Prostate gland (tissue), 2 donors: ENCODE measurements around the gene ALDH4A1. TPM values are rescaled to one million over a fixed set of nuclear protein-coding genes. Genes with fewer than 3 reads are reported as not detected.

Source experiments
- DNase-seq: peaks from one replicate; pipeline ENCODE4 v3.0.0-alpha.2; 2019; ENCODE audit warnings: low spot score
- H3K27ac ChIP-seq, 2 donors: fragments of 200-600 bp; sonication (generic); 2 replicates each; pipeline ENCODE4 v1.5.1; 2017 to 2019
- H3K27me3 ChIP-seq: fragments of 200-600 bp; sonication (generic); replicated peaks from 2 replicates; pipeline ENCODE4 v1.5.1; 2019; ENCODE audit not compliant: insufficient read depth
- H3K36me3 ChIP-seq, 2 donors: fragments of 200-600 bp; sonication (generic); 1 replicate in 1 of 2; 2 replicates in 1 of 2; pipeline versions ENCODE4 v1.5.1 to v1.8.1; 2017 to 2019
- H3K4me1 ChIP-seq: fragments of 200-600 bp; sonication (generic); replicated peaks from 2 replicates; pipeline ENCODE4 v1.5.1; 2019
- H3K4me3 ChIP-seq, 2 donors: fragments of 200-600 bp; sonication (generic); 2 replicates each; pipeline ENCODE4 v1.5.1; 2017 to 2019
- H3K9me3 ChIP-seq: fragments of 200-600 bp; sonication (generic); 2 replicates; pipeline ENCODE4 v1.5.1; 2017
- POLR2A ChIP-seq: fragments of 450-650 bp; IDR thresholded peaks from one replicate; pipeline ENCODE4 v1.6.1; 2016; ENCODE audit warnings: antibody characterized with exemption, mild to moderate bottlenecking
- POLR2AphosphoS5 ChIP-seq: sonication (generic); formaldehyde crosslinking; IDR thresholded peaks from one replicate; pipeline ENCODE4 v1.6.1; 2017; ENCODE audit warnings: antibody characterized with exemption
- WGBS: methylation state at CpG from one replicate; pipeline ENCODE4 v1.1.5; 2018; 5-methylcytosine and 5-hydroxymethylcytosine counted together
- intact Hi-C: fragments of 100-400 bp; cut with DNase I; formaldehyde crosslinking; loops from one replicate; pipeline ENCODE4 v1.14.2; 2022
- total RNA-seq, 2 donors: library from RNA; depleted of rRNA; stranded (reverse); fragments of >200 nt; gene quantifications; one replicate each; pipeline ENCODE4 v1.1.0, GENCODE V29; 2016
- TF ChIP-seq, protein P1 (sequence below), 4 experiments: fragments of 200-600 bp in 2 of 4; fragments of 450-650 bp in 2 of 4; sonication (generic) in 2 of 4; IDR thresholded peaks; 1 replicate in 3 of 4; 2 replicates in 1 of 4; pipeline ENCODE4 v1.5.1; 2016 to 2019; ENCODE audit warnings: antibody characterized with exemption in 4 of 4, mild to moderate bottlenecking in 2 of 4, moderate library complexity in 2 of 4

The ALDH4A1 gene
- total RNA-seq, 2 donors from 2014 or later, result 15.7 to 58.4 TPM

GRCh38 chr1:18876210-18876609 is 26.1 kb downstream of the ALDH4A1 start:
- no peak overlapping the region for H3K4me3 ChIP-seq
- no peaks in the 10 kb centered on the region for H3K9me3 ChIP-seq
- TF ChIP-seq, protein P1, sequence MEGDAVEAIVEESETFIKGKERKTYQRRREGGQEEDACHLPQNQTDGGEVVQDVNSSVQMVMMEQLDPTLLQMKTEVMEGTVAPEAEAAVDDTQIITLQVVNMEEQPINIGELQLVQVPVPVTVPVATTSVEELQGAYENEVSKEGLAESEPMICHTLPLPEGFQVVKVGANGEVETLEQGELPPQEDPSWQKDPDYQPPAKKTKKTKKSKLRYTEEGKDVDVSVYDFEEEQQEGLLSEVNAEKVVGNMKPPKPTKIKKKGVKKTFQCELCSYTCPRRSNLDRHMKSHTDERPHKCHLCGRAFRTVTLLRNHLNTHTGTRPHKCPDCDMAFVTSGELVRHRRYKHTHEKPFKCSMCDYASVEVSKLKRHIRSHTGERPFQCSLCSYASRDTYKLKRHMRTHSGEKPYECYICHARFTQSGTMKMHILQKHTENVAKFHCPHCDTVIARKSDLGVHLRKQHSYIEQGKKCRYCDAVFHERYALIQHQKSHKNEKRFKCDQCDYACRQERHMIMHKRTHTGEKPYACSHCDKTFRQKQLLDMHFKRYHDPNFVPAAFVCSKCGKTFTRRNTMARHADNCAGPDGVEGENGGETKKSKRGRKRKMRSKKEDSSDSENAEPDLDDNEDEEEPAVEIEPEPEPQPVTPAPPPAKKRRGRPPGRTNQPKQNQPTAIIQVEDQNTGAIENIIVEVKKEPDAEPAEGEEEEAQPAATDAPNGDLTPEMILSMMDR (IDR thresholded peaks at IDR 0.05), result no peak
- TF ChIP-seq POLR2A (no peak), POLR2AphosphoS5 (no peak)
- intact Hi-C loops, result no loop called here
- H3K36me3 ChIP-seq, result no peaks in the 10 kb centered on the region
- no peaks in the 10 kb centered on the region for H3K4me1 ChIP-seq
- H3K27ac ChIP-seq, result no peak overlapping the region
- H3K27me3 ChIP-seq, result no peaks in the 10 kb centered on the region
- WGBS, result 85% methylated on average over 10 of the region's 10 CpGs
- no peak for DNase-seq

- no peaks in the 10 kb centered on the region for H3K9me3 ChIP-seq
- TF ChIP-seq POLR2AphosphoS5, result no peak
- TF ChIP-seq POLR2A, result no peak
- TF ChIP-seq, protein P1 (IDR thresholded peaks at IDR 0.05), result no peak
- H3K4me1 ChIP-seq, result no peaks in the 10 kb centered on the region
- 97% methylated on average over 3 of the region's 3 CpGs for WGBS
- intact Hi-C loops, result loop anchor here (2.0 kb wide), 1 partner anchor 277 kb away; no protein-coding TSS in a partner anchor
- H3K4me3 ChIP-seq, result no peak overlapping the region
- no peaks in the 10 kb centered on the region for H3K27me3 ChIP-seq
- no peak for DNase-seq
- no peaks in the 10 kb centered on the region for H3K36me3 ChIP-seq
- H3K27ac ChIP-seq, result no peak overlapping the region
These were observed 26.6 kb downstream of the ALDH4A1 start for GRCh38 chr1:18875796-18876128.

- WGBS, result 49% methylated on average over 19 of the region's 20 CpGs
- H3K4me3 ChIP-seq, result no peak overlapping the region
- intact Hi-C loops, result loop anchor here (2.0 kb wide), 1 partner anchor 276 kb away; no protein-coding TSS in a partner anchor
These were observed 27.1 kb downstream of the ALDH4A1 start for GRCh38 chr1:18875107-18875795.

GRCh38 chr1:18874600-18874999 is 27.8 kb downstream of the ALDH4A1 start:
- intact Hi-C loops, result loop anchor here (2.0 kb wide), 1 partner anchor 276 kb away; no protein-coding TSS in a partner anchor

More at GRCh38 chr1:18875107-18875795, 27.1 kb downstream of the ALDH4A1 start:
- peak; percentile 75 for DNase-seq
- no peak overlapping the region for H3K27ac ChIP-seq
- no peaks in the 10 kb centered on the region for H3K4me1 ChIP-seq
- H3K9me3 ChIP-seq, result no peaks in the 10 kb centered on the region
- H3K36me3 ChIP-seq, result no peaks in the 10 kb centered on the region
- TF ChIP-seq POLR2A (no peak), POLR2AphosphoS5 (no peak)
- TF ChIP-seq, protein P1 (IDR thresholded peaks at IDR 0.05), result peak; percentile 55 to 81 (median 76)
- H3K27me3 ChIP-seq, result no peaks in the 10 kb centered on the region

More at GRCh38 chr1:18874600-18874999, 27.8 kb downstream of the ALDH4A1 start:
- H3K27me3 ChIP-seq, result no peaks in the 10 kb centered on the region
- H3K9me3 ChIP-seq, result no peaks in the 10 kb centered on the region
- H3K4me3 ChIP-seq, result no peak overlapping the region
- no peak overlapping the region for H3K27ac ChIP-seq
- no peaks in the 10 kb centered on the region for H3K36me3 ChIP-seq
- TF ChIP-seq POLR2A (no peak), POLR2AphosphoS5 (peak; percentile 46)
- TF ChIP-seq, protein P1 (IDR thresholded peaks at IDR 0.05), result no peak
- DNase-seq, result peak; percentile 49
- WGBS, result 38% methylated on average over 8 of the region's 8 CpGs
- H3K4me1 ChIP-seq, result no peaks in the 10 kb centered on the region
